AG09319 (cell line): Measurements from ENCODE around the gene SH2D6.

Source experiments
- DNase-seq: peaks from one replicate; pipeline ENCODE4 v3.0.0-alpha.2; 2010; ENCODE audit warnings: low read depth; ENCODE audit errors: extremely low read depth
- CTCF ChIP-seq: IDR thresholded peaks from 2 replicates; pipeline ENCODE4 v1.5.1; 2011; ENCODE audit warnings: low read depth, mild to moderate bottlenecking, inconsistent platforms, low read length, moderate library complexity

The SH2D6 gene

GRCh38 chr2:85452237-85452636 is 33.7 kb downstream of the SH2D6 start:
- DNase-seq: no peak
- TF ChIP-seq CTCF: no peak

- no peak for TF ChIP-seq CTCF
- no peak for DNase-seq
These were observed 35.1 kb downstream of the SH2D6 start for GRCh38 chr2:85453571-85453970.

- no peak for TF ChIP-seq CTCF
- DNase-seq: no peak
These were observed 37.1 kb downstream of the SH2D6 start for GRCh38 chr2:85455552-85456090.

- no peak for DNase-seq
- no peak for TF ChIP-seq CTCF
These were observed 38.5 kb downstream of the SH2D6 start for GRCh38 chr2:85457043-85457442.

- TF ChIP-seq CTCF: no peak
- no peak for DNase-seq
These were observed 39.4 kb downstream of the SH2D6 start for GRCh38 chr2:85457877-85458316.

GRCh38 chr2:85458601-85459563 is 40.4 kb downstream of the SH2D6 start:
- no peak for TF ChIP-seq CTCF
- DNase-seq: no peak

- no peak for TF ChIP-seq CTCF
- no peak for DNase-seq
These were observed 41.3 kb downstream of the SH2D6 start for GRCh38 chr2:85459771-85460170.
